Smooth muscle cell of trachea (primary cell): Measurements from ENCODE around the gene FPR3. TPM values are rescaled to one million over a fixed set of nuclear protein-coding genes. Genes with fewer than 3 reads are reported as not detected.

Source experiments
- total RNA-seq: library from RNA; depleted of rRNA; stranded (reverse); fragments of >200 nt; gene quantifications from 2 replicates; pipeline ENCODE4 v1.2.1, GENCODE V29; 2014

The FPR3 gene, protein sequence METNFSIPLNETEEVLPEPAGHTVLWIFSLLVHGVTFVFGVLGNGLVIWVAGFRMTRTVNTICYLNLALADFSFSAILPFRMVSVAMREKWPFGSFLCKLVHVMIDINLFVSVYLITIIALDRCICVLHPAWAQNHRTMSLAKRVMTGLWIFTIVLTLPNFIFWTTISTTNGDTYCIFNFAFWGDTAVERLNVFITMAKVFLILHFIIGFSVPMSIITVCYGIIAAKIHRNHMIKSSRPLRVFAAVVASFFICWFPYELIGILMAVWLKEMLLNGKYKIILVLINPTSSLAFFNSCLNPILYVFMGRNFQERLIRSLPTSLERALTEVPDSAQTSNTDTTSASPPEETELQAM
- total RNA-seq: not detected in 2 replicates

DNA sequence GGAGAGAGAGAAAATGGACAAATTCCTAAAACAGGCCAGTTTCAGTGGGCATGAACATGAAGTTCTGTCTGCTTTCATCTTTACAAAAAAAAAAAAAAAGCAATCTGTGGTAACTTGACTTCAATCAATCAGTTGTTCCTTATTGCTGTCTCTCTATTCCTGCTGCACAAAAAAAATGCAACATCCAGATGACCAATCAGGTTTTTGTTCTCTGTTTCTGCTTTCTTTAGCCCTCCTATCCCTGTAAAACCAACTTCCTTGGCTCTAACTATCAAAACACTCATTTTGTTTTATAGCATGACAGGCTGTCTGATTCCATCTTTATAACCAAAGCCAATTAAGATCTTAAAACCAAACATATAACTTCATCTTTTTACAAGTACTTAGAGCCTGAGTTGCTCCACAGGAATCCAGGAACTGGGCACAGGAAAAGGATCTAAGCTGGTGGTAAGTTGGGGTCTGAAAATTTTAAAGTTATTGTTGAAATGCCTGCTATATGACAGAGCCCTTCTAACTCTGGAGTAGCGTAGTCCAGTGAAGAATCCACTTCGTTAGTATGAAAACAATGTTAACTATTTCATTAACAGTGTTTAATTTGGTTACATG, at the start of gene FPR3:
Gene FPR3, plus strand, starts transcription at position 273 of the 606 bp plus-strand sequence. CDS start 28,592 bp downstream, outside the sequence.

GRCh38 chr19:51751655-51752054, 43.3 kb upstream of the FPR3 start, which contains the start of gene FPR1:
TSS of gene FPR1 (minus strand) at chr19:51751878. CDS start at chr19:51746994, 4,884 bp downstream.

DNA sequence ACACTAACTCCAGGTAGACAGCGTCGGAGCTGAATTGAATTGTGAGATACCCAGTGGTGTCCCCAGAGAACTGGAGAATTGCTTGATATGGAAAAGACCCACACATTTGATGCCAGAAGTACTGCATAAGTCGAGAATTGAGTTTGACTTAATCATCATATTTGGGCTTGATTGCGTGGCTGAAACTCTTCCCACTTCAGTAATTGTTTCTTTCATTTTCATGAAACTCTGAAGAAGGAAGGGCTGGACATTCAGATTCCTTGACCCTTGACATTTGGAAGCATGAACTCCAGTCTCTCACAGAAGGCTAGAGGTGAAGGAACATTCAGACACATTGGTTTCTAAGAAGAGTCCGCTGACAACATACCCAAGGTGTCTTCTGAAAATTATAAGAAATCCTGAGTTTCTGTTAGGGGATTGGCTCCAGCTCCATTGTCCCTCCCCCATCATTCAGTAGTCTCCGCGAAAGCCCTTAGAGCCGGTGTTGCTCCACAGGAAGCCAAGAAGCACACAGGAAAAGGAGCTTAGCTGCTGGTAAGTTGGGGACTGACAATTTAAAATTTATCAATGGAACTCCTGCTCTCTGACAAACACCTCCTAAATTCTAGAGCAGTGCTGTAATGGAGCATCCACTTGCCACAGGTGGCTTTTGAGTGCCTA, 34.1 kb upstream of the FPR3 start, which contains the start of gene FPR2:
Gene FPR2, plus strand, starts transcription at position 484 of the 660 bp plus-strand sequence. CDS start 7,479 bp downstream, outside the sequence.

Other genes with a start within 250 kb of the FPR3 start
- 4.8 and 8.7 TPM in 2 replicates for gene ZNF175, start 223.9 kb upstream of the FPR3 start, total RNA-seq
- gene SIGLEC5, start 164.8 kb upstream of the FPR3 start, total RNA-seq: not detected in 2 replicates
- gene SIGLEC14, start 148.3 kb upstream of the FPR3 start, total RNA-seq: not detected in 2 replicates
- 4.2 and 6.3 TPM in 2 replicates for gene SPACA6, start 101.8 kb upstream of the FPR3 start, total RNA-seq
- gene HAS1, start 71.2 kb upstream of the FPR3 start, total RNA-seq: not detected in 2 replicates
- gene FPR1, start 43.3 kb upstream of the FPR3 start, total RNA-seq: not detected in 2 replicates
- gene FPR2, start 34.0 kb upstream of the FPR3 start, total RNA-seq: not detected in 2 replicates
- gene ZNF577, start 92.8 kb downstream of the FPR3 start, total RNA-seq: 7.9 and 8.3 TPM in 2 replicates
- 3.8 and 4.8 TPM in 2 replicates for gene ZNF649, start 109.9 kb downstream of the FPR3 start, total RNA-seq
- 5.5 and 8.8 TPM in 2 replicates for gene ZNF613, start 132.3 kb downstream of the FPR3 start, total RNA-seq
- gene ZNF350, start 191.7 kb downstream of the FPR3 start, total RNA-seq: 12.2 and 17.0 TPM in 2 replicates
- gene ZNF615, start 213.1 kb downstream of the FPR3 start, total RNA-seq: 9.4 and 15.6 TPM in 2 replicates
- 7.4 and 8.6 TPM in 2 replicates for gene ZNF614, start 233.2 kb downstream of the FPR3 start, total RNA-seq